Esophagus muscularis mucosa (tissue), 3 donors: ENCODE data around the gene ALKBH1.

Source experiments
- POLR2AphosphoS5 ChIP-seq, 2 donors: sonication (generic); formaldehyde crosslinking; IDR thresholded peaks; one replicate each; pipeline ENCODE4 v1.6.1; 2017; ENCODE audit warnings: antibody characterized with exemption in 2 of 2
- TF ChIP-seq, protein P1 (sequence below), 3 experiments: fragments of 200-600 bp in 2 of 3; fragments of 450-650 bp in 1 of 3; sonication (generic) in 2 of 3; IDR thresholded peaks; one replicate each; pipeline ENCODE4 v1.5.1; 2017 to 2019; ENCODE audit warnings: antibody characterized with exemption in 3 of 3, mild to moderate bottlenecking in 2 of 3, moderate library complexity in 1 of 3

DNA sequence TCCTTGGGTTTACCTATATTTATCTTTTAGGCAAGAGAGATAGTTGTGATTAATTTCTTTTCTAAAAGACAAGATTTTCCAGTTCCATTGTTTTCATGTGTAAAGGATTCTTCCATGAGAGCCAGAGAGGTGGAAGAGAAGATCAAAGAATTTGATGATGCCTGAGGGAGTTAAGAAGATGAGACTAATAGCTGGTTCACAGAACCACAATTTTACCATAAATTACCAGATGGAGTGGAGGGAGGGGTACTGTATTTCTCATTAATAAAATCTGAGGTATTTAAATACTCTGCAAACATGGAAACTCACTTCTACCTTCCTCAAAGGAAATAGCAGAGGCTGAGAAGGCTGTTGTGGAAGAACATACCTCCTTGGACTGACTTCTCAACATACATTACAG is 34.6 kb downstream of the ALKBH1 start:
- TF ChIP-seq, protein P1, sequence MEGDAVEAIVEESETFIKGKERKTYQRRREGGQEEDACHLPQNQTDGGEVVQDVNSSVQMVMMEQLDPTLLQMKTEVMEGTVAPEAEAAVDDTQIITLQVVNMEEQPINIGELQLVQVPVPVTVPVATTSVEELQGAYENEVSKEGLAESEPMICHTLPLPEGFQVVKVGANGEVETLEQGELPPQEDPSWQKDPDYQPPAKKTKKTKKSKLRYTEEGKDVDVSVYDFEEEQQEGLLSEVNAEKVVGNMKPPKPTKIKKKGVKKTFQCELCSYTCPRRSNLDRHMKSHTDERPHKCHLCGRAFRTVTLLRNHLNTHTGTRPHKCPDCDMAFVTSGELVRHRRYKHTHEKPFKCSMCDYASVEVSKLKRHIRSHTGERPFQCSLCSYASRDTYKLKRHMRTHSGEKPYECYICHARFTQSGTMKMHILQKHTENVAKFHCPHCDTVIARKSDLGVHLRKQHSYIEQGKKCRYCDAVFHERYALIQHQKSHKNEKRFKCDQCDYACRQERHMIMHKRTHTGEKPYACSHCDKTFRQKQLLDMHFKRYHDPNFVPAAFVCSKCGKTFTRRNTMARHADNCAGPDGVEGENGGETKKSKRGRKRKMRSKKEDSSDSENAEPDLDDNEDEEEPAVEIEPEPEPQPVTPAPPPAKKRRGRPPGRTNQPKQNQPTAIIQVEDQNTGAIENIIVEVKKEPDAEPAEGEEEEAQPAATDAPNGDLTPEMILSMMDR (IDR thresholded peaks at IDR 0.05) = no peak
- TF ChIP-seq POLR2AphosphoS5 (IDR thresholded peaks at IDR 0.05) = no peak
